GM10266 (cell line): ENCODE results near the gene GPHN.

ENCODE experiments used
- DNase-seq: peaks from one replicate; pipeline ENCODE4 v3.0.0; 2012; ENCODE audit errors: extremely low spot score
- CTCF ChIP-seq: IDR thresholded peaks from 2 replicates; pipeline ENCODE4 v1.5.1; 2012; ENCODE audit warnings: mild to moderate bottlenecking, low read depth; ENCODE audit not compliant: control insufficient read depth, insufficient read depth; ENCODE audit errors: missing control alignments

The GPHN gene

GRCh38 chr14:67127174-67127573, 619.2 kb downstream of the GPHN start:
- no peak for TF ChIP-seq CTCF
- DNase-seq: no peak

GRCh38 chr14:67129768-67130167, 621.8 kb downstream of the GPHN start:
- no peak for TF ChIP-seq CTCF
- DNase-seq: no peak

- DNase-seq: no peak
- no peak for TF ChIP-seq CTCF
Measured at GRCh38 chr14:67131691-67132090, 623.7 kb downstream of the GPHN start.

GRCh38 chr14:67133144-67133543, 625.2 kb downstream of the GPHN start:
- DNase-seq: no peak
- TF ChIP-seq CTCF: no peak

GRCh38 chr14:67133595-67134441, 625.9 kb downstream of the GPHN start:
- no peak for DNase-seq
- TF ChIP-seq CTCF: no peak

GRCh38 chr14:67137744-67138371, 629.9 kb downstream of the GPHN start:
- TF ChIP-seq CTCF: peak; percentile 7
- peak; percentile 15 for DNase-seq

- no peak for DNase-seq
Measured at GRCh38 chr14:67140556-67140955, 632.6 kb downstream of the GPHN start.

More at GRCh38 chr14:67140556-67140955, 632.6 kb downstream of the GPHN start:
- no peak for TF ChIP-seq CTCF
